Osteocyte (in vitro differentiated cells): ENCODE results near the gene TGFBRAP1. TPM values are rescaled to one million over a fixed set of nuclear protein-coding genes. Genes with fewer than 3 reads are reported as not detected.

Experiments used
- DNase-seq: peaks from one replicate; pipeline ENCODE4 v3.0.0; 2021; ENCODE audit warnings: mixed read lengths; ENCODE audit not compliant: unreplicated experiment; ENCODE audit errors: extremely low spot score
- H3K27ac Mint-ChIP-seq: one replicate; pipeline ENCODE4 v1.8.0; 2021; ENCODE audit warnings: mild to moderate bottlenecking, mixed read lengths; ENCODE audit not compliant: unreplicated experiment
- H3K27me3 Mint-ChIP-seq: one replicate; pipeline ENCODE4 v1.8.0; 2021; ENCODE audit warnings: mixed read lengths; ENCODE audit not compliant: unreplicated experiment
- H3K36me3 Mint-ChIP-seq: one replicate; pipeline ENCODE4 v1.8.0; 2021; ENCODE audit warnings: mixed read lengths; ENCODE audit not compliant: unreplicated experiment
- H3K4me1 Mint-ChIP-seq: one replicate; pipeline ENCODE4 v1.8.0; 2021; ENCODE audit warnings: mixed read lengths; ENCODE audit not compliant: unreplicated experiment
- H3K4me3 Mint-ChIP-seq: one replicate; pipeline ENCODE4 v1.8.0; 2021; ENCODE audit warnings: mild to moderate bottlenecking, moderate library complexity, mixed read lengths; ENCODE audit not compliant: unreplicated experiment
- H3K9me3 Mint-ChIP-seq: one replicate; pipeline ENCODE4 v1.8.0; 2021; ENCODE audit warnings: mixed read lengths; ENCODE audit not compliant: unreplicated experiment
- CTCF ChIP-seq: fragments of 200-600 bp; sonication (generic); IDR thresholded peaks from 2 replicates; pipeline ENCODE4 v1.5.0; 2021; ENCODE audit warnings: antibody characterized with exemption, mild to moderate bottlenecking, moderate library complexity
- total RNA-seq: library from RNA; stranded (reverse); gene quantifications from 2 replicates; pipeline ENCODE4 v1.2.1, GENCODE V29; 2021

The TGFBRAP1 gene
- total RNA-seq, 1 donor from 2014 or later, result 21.2 TPM

- H3K4me3 Mint-ChIP-seq, result no peak overlapping the region
- no peak for DNase-seq
- no peaks in the 10 kb centered on the region for H3K27me3 Mint-ChIP-seq
- no peak for TF ChIP-seq CTCF
- no peaks in the 10 kb centered on the region for H3K36me3 Mint-ChIP-seq
- H3K4me1 Mint-ChIP-seq, result peaks cover 3% of the 10 kb centered on the region
- H3K27ac Mint-ChIP-seq, result no peak overlapping the region
- no peaks in the 10 kb centered on the region for H3K9me3 Mint-ChIP-seq
Observed at GRCh38 chr2:105238664-105239240, 90.8 kb downstream of the TGFBRAP1 start.

GRCh38 chr2:105237045-105237765 lies 92.3 kb downstream of the TGFBRAP1 start:
- no peak for DNase-seq
- Mint-ChIP-seq H3K27me3 (peaks cover 4% of the 10 kb centered on the region), H3K9me3 (no peaks in the 10 kb centered on the region), H3K4me3 (no peak overlapping the region), H3K27ac (no peak overlapping the region), H3K36me3 (no peaks in the 10 kb centered on the region), H3K4me1 (peaks cover 3% of the 10 kb centered on the region)
- TF ChIP-seq CTCF, result no peak

GRCh38 chr2:105236060-105236424 lies 93.5 kb downstream of the TGFBRAP1 start:
- Mint-ChIP-seq H3K9me3 (no peaks in the 10 kb centered on the region), H3K4me1 (peaks cover 3% of the 10 kb centered on the region), H3K36me3 (no peaks in the 10 kb centered on the region), H3K27ac (no peak overlapping the region), H3K4me3 (no peak overlapping the region), H3K27me3 (peaks cover 4% of the 10 kb centered on the region)
- no peak for DNase-seq
- no peak for TF ChIP-seq CTCF

- H3K4me1 Mint-ChIP-seq, result peaks cover 3% of the 10 kb centered on the region
- TF ChIP-seq CTCF, result peak; percentile 82
- peak; percentile 88 for DNase-seq
- no peaks in the 10 kb centered on the region for H3K9me3 Mint-ChIP-seq
- no peak overlapping the region for H3K27ac Mint-ChIP-seq
- no peak overlapping the region for H3K4me3 Mint-ChIP-seq
- H3K27me3 Mint-ChIP-seq, result peaks cover 9% of the 10 kb centered on the region
- H3K36me3 Mint-ChIP-seq, result no peaks in the 10 kb centered on the region
Observed at GRCh38 chr2:105235388-105236059, 94.0 kb downstream of the TGFBRAP1 start.

- Mint-ChIP-seq H3K27me3 (peaks cover 37% of the 10 kb centered on the region), H3K36me3 (no peaks in the 10 kb centered on the region), H3K4me1 (no peaks in the 10 kb centered on the region), H3K27ac (no peak overlapping the region), H3K9me3 (peaks cover 5% of the 10 kb centered on the region), H3K4me3 (no peak overlapping the region)
- DNase-seq, result no peak
- TF ChIP-seq CTCF, result no peak
Observed at GRCh38 chr2:105231232-105231619, 98.3 kb downstream of the TGFBRAP1 start.
